Smooth muscle cell of bladder (primary cell): ENCODE data around the gene PRR14. TPM values are rescaled to one million over a fixed set of nuclear protein-coding genes. Genes with fewer than 3 reads are reported as not detected.

Experiments
- total RNA-seq: library from RNA; depleted of rRNA; stranded (reverse); fragments of >200 nt; gene quantifications from 2 replicates; pipeline ENCODE4 v1.2.3, GENCODE V29; 2014

Gene PRR14
- total RNA-seq: 3.4 and 3.8 TPM in 2 replicates

DNA sequence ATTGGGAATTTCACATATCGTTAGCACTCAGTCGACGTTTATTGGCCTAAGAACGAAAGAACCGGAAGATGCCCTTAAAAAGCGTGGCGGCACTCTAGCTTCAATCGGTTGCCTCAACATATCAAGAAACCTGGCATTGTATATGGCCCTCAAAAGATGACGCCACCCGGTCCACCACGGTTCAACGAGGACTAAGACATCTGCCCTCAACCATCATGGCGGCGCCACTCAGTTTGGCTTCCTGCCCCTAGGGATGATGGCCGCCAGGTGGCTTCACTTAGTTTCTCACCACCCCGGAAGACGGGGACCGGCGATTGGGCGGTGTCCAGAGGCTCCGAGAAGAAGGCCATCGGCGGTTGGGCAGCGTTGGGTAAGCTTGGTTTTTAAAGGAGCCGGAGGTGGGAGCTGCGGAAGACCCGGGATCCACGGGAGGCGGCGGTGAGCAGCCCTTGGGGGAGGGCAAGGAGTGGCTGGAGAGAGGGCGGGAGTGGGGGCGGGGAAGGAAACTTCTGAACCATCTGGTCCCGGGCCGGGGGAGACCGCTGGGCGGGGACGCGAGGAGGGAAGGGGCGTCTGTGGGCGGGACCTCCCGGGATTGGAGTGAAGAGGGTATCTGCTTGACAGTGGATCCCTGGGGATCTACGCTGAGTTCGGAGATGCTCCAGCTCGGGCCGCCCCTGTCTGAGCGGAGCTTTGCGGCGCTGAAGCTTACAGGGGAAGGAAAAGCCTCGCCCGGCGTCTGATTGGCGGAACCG is at the start of gene PRR14:
Gene PRR14, plus strand, starts transcription at position 592 of the 755 bp plus-strand sequence. CDS start 686 bp downstream, outside the sequence.

DNA sequence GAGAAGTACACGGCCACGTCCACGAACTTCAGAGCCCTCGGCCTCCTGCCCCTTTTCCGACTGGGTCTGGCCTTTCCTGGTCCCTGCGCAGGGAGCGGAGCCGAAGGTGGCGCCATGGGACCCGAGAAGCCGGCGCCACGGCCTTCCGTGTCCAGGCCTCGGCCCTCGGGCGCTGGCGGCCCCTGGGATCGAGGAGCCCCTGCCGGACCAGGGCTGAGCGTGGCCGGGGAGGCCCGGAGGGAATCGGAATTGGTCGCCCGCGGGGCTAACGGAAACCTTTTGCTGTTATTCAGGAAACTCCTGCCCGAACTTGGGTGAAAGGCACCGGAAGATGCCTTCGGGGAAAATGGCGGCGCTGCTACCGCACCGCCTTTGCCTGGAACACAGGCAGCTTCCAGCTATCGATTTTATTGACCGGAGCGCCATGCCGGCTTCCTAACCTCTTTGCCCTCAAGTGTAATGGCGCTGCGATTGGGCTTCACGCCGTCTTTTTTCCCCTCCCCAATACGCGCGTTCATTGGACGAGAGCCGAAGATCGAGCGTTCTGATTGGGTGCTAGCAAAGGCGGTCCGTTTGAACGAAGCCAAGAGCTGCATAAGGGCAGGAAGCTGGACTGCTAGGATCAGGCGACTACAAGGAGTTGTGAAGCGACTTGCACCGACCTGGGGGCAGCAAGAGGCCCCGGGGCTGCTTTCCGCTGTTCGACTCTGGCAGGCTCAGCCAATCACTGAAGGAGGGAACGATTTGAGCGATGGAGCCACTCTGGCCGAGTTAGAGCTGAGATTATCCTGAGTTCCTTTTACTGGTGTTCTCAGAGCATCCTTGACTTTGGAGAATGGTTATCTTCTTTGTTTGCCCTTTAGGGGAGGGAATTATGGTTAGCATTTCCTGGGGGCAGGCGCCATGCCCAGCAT is 40.6 kb upstream of the PRR14 start, which contains the start of gene ZNF689:
Gene ZNF689, minus strand, starts transcription at position 464 of the 914 bp plus-strand sequence. Its CDS starts 348 bp downstream, at position 116.

GRCh38 chr16:30657866-30658730 is 7.3 kb downstream of the PRR14 start, which contains the start of gene FBRS:
FBRS (plus strand) TSS chr16:30658431; CDS start chr16:30659519, 1,088 bp downstream.

DNA sequence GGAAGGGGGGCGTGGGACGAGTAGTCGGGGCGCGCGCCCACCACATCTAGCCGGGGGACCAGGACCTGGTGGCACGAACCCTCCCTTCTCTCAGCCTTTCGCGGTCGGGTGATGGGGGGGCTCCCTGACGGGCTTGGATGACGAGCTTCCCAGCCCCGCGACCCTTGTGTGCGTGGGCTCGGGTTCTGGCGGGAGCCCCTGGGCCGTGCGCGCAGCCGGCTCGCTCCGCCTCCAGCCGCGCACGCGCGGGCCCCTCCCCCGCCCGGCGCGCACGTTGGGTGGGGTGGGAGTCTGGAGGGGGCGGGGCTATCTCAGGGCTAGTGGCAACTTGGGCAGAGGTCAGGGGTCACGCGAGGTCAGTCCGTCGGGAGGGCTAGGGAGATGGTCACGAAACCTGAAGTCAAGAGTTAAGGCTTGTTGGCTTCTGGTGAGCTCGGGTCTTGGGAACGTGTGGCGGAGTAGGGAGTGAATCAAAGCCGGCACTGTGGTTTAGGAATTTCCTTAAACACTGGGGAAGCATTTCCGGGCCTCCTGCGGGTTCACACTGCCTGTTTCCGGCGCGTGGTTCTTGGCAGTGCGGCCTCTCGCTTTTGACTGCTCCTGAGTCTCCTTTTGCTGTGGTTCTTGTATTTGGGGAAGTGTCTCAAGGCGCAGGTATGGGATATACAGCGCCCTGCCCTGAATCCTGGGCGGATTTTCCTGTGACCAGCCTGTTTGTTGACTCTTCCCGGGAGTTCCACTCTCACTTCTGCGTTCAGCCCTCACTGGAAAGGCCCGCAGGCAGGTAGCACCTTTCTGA is 48.3 kb downstream of the PRR14 start, which contains the start of gene SRCAP:
Gene SRCAP, plus strand, starts transcription at position 356 of the 799 bp plus-strand sequence. CDS start 1,654 bp downstream, outside the sequence.

Other genes starting within 250 kb of the PRR14 start
- 9.8 and 10.5 TPM in 2 replicates for gene ZNF771, start 243.4 kb upstream of the PRR14 start, total RNA-seq
- gene DCTPP1, start 220.9 kb upstream of the PRR14 start, total RNA-seq: 5.5 and 6.9 TPM in 2 replicates
- gene SEPHS2, start 205.1 kb upstream of the PRR14 start, total RNA-seq: 11.1 and 13.7 TPM in 2 replicates
- gene ITGAL, start 178.2 kb upstream of the PRR14 start, total RNA-seq: not detected in 2 replicates
- 9.5 and 12.8 TPM in 2 replicates for gene ZNF768, start 124.4 kb upstream of the PRR14 start, total RNA-seq
- 6.7 and 8.4 TPM in 2 replicates for gene ZNF747, start 116.1 kb upstream of the PRR14 start, total RNA-seq
- gene ZNF764, start 92.6 kb upstream of the PRR14 start, total RNA-seq: 2.1 and 2.8 TPM in 2 replicates
- gene ZNF688, start 79.2 kb upstream of the PRR14 start, total RNA-seq: 12.1 and 12.9 TPM in 2 replicates
- 7.9 and 8.4 TPM in 2 replicates for gene ZNF785, start 65.3 kb upstream of the PRR14 start, total RNA-seq
- 3.8 and 4.4 TPM in 2 replicates for gene ZNF689, start 40.6 kb upstream of the PRR14 start, total RNA-seq
- 12.7 and 15.3 TPM in 2 replicates for gene FBRS, start 7.5 kb downstream of the PRR14 start, total RNA-seq
- gene SRCAP, start 48.2 kb downstream of the PRR14 start, total RNA-seq: 9.8 and 20.4 TPM in 2 replicates
- gene PHKG2, start 97.5 kb downstream of the PRR14 start, total RNA-seq: 16.5 and 16.9 TPM in 2 replicates
- 1.8 and 2.4 TPM in 2 replicates for gene CFAP119, start 111.1 kb downstream of the PRR14 start, total RNA-seq
- 53.8 and 63.1 TPM in 2 replicates for gene RNF40, start 111.4 kb downstream of the PRR14 start, total RNA-seq
- gene ZNF629, start 136.2 kb downstream of the PRR14 start, total RNA-seq: 6.4 and 8.5 TPM in 2 replicates
- gene BCL7C, start 243.1 kb downstream of the PRR14 start, total RNA-seq: 28.9 and 29.9 TPM in 2 replicates
- gene CTF1, start 245.7 kb downstream of the PRR14 start, total RNA-seq: 1.6 and 1.7 TPM in 2 replicates